ENCODE measurements around the gene ARF1. TPM values are rescaled to one million over a fixed set of nuclear protein-coding genes. Genes with fewer than 3 reads are reported as not detected.
A peak's percentile ranks its signal among the peaks of the same experiment; 100 is the strongest.

The ARF1 gene
- polyA plus RNA-seq, 3 donors: 580 to 789 (median 603) TPM

GRCh38 chr1:228101614-228101993, 19.1 kb downstream of the ARF1 start:
- Histone ChIP-seq H2AFZ (ENCODE audit: insufficient read depth, low read depth, low read length, poor library complexity, severe bottlenecking) (peak overlapping the region; percentile 87), H3K27ac (ENCODE audit: low read depth in 1 of 2, low read length in 2 of 2) (peak overlapping the region in 1 of 2 donors; percentile 87), H3K9ac (ENCODE audit: insufficient read depth, low read length, poor library complexity, severe bottlenecking) (peak overlapping the region; percentile 84), H3K36me3 (replicated peaks in 1 of 2; ENCODE audit: control insufficient read depth in 1 of 2, insufficient read depth in 2 of 2, low read length in 2 of 2) (peaks cover 41 to 51% of the 10 kb centered on the region in 2 donors), H3K4me3 (replicated peaks in 1 of 3; ENCODE audit: low read depth in 2 of 3, low read length in 3 of 3) (peak overlapping the region; percentile 57 to 90 (median 72)), H3K27me3 (ENCODE audit: control insufficient read depth in 2 of 2, insufficient read depth in 2 of 2, low read length in 2 of 2) (no peaks in the 10 kb centered on the region), H3K9me3 (replicated peaks in 1 of 2; ENCODE audit: control insufficient read depth in 1 of 2, insufficient read depth in 1 of 2, low read length in 2 of 2) (no peaks in the 10 kb centered on the region), H3K4me2 (replicated peaks; ENCODE audit: extremely low read depth, low read length, poor library complexity, severe bottlenecking) (peak overlapping the region; percentile 88), H4K20me1 (ENCODE audit: insufficient read depth, low read length) (peaks cover 53% of the 10 kb centered on the region), H3K4me1 (ENCODE audit: control insufficient read depth in 1 of 2, insufficient read depth in 2 of 2, low read length in 2 of 2) (peaks cover 36 to 53% of the 10 kb centered on the region in 2 donors), H3K79me2 (ENCODE audit: insufficient read depth, low read length) (peaks cover 67% of the 10 kb centered on the region)
- no peaks in the 10 kb centered on the region for H3K9me3 Mint-ChIP-seq
- intact Hi-C loops (cut with micrococcal nuclease): no loop called here
- no peak for DNase-seq
- peaks cover 0 to 4% (median 0%) of the 10 kb centered on the region in 3 donors for H3K27me3 Mint-ChIP-seq (ENCODE audit: low read depth in 3 of 3)
- peak overlapping the region in 5 of 7 donors; percentile 10 to 83 (median 73) for H3K27ac Mint-ChIP-seq
- H3K4me1 Mint-ChIP-seq: peaks cover 42% of the 10 kb centered on the region
- H3K36me3 Mint-ChIP-seq: peaks cover 38 to 49% of the 10 kb centered on the region in 2 donors
- TF ChIP-seq CTCF (IDR thresholded peaks at IDR 0.05): no peak
- 47% methylated on average over 12 of the region's 15 CpGs for WGBS (ENCODE audit: insufficient coverage)
- H3K4me3 Mint-ChIP-seq: peak overlapping the region; percentile 28 to 75

- peak overlapping the region; percentile 57 to 90 (median 72) for H3K4me3 ChIP-seq (replicated peaks in 1 of 3; ENCODE audit: low read depth in 2 of 3, low read length in 3 of 3)
- Mint-ChIP-seq H3K36me3 (peaks cover 39 to 49% of the 10 kb centered on the region in 2 donors), H3K27ac (peak overlapping the region; percentile 19 to 89 (median 77)), H3K27me3 (ENCODE audit: low read depth in 3 of 3) (peaks cover 0 to 4% (median 0%) of the 10 kb centered on the region in 3 donors), H3K9me3 (no peaks in the 10 kb centered on the region), H3K4me1 (peaks cover 42% of the 10 kb centered on the region), H3K4me3 (peak overlapping the region; percentile 81 to 90)
- peak overlapping the region; percentile 87 for H2AFZ ChIP-seq (ENCODE audit: insufficient read depth, low read depth, low read length, poor library complexity, severe bottlenecking)
- H3K9ac ChIP-seq (ENCODE audit: insufficient read depth, low read length, poor library complexity, severe bottlenecking): peak overlapping the region; percentile 84
- WGBS (ENCODE audit: insufficient coverage): 10% methylated on average over 63 of the region's 73 CpGs
- peak overlapping the region; percentile 78 to 87 for H3K27ac ChIP-seq (ENCODE audit: low read depth in 1 of 2, low read length in 2 of 2)
- peak overlapping the region; percentile 88 for H3K4me2 ChIP-seq (replicated peaks; ENCODE audit: extremely low read depth, low read length, poor library complexity, severe bottlenecking)
- H3K4me1 ChIP-seq (ENCODE audit: control insufficient read depth in 1 of 2, insufficient read depth in 2 of 2, low read length in 2 of 2): peaks cover 36 to 53% of the 10 kb centered on the region in 2 donors
- peak in 1 of 3 donors; percentile 52 for DNase-seq
- H3K9me3 ChIP-seq (replicated peaks in 1 of 2; ENCODE audit: control insufficient read depth in 1 of 2, insufficient read depth in 1 of 2, low read length in 2 of 2): no peaks in the 10 kb centered on the region
- intact Hi-C loops (cut with micrococcal nuclease): loop anchor here in 1 of 2 donors (2.0 kb wide), 1 partner anchor 13 kb away; no protein-coding TSS in a partner anchor
- no peaks in the 10 kb centered on the region for H3K27me3 ChIP-seq (ENCODE audit: control insufficient read depth in 2 of 2, insufficient read depth in 2 of 2, low read length in 2 of 2)
- peaks cover 66% of the 10 kb centered on the region for H3K79me2 ChIP-seq (ENCODE audit: insufficient read depth, low read length)
- H3K36me3 ChIP-seq (replicated peaks in 1 of 2; ENCODE audit: control insufficient read depth in 1 of 2, insufficient read depth in 2 of 2, low read length in 2 of 2): peaks cover 44 to 51% of the 10 kb centered on the region in 2 donors
- H4K20me1 ChIP-seq (ENCODE audit: insufficient read depth, low read length): peaks cover 47% of the 10 kb centered on the region
- TF ChIP-seq CTCF (IDR thresholded peaks at IDR 0.05): peak; percentile 18
Measured at GRCh38 chr1:228101994-228102790, 19.7 kb downstream of the ARF1 start.

Data from CD14-positive monocyte (primary cell).